Natural killer cell (primary cell): ENCODE results near the gene SDHB. TPM values are rescaled to one million over a fixed set of nuclear protein-coding genes. Genes with fewer than 3 reads are reported as not detected.

Source experiments
- ATAC-seq, 3 donors: fragments of 150-1000 bp in 2 of 3; fragments of 200-7000 bp in 1 of 3; cut with Tn5 transposase; 1 replicate in 1 of 3; 2 replicates in 2 of 3; pipeline ENCODE4 v1.10.0; 2021; ENCODE audit warnings: mild to moderate bottlenecking in 2 of 3, moderate library complexity in 2 of 3
- DNase-seq, 2 donors: peaks; one replicate each; pipeline versions ENCODE4 v3.0.0 to v3.0.0-alpha.2; 2013 to 2021; ENCODE audit warnings: mixed read lengths in 1 of 2
- H3K27ac ChIP-seq: one replicate; pipeline ENCODE4 v1.5.1; 2013; ENCODE audit warnings: mild to moderate bottlenecking, low read length
- H3K27me3 ChIP-seq: one replicate; pipeline ENCODE4 v1.6.1; 2013; ENCODE audit warnings: low read length; ENCODE audit not compliant: control insufficient read depth, insufficient read depth
- H3K36me3 ChIP-seq: one replicate; pipeline ENCODE4 v1.6.1; 2013; ENCODE audit warnings: low read length; ENCODE audit not compliant: control insufficient read depth, insufficient read depth
- H3K4me1 ChIP-seq: one replicate; pipeline ENCODE4 v1.6.1; 2013; ENCODE audit warnings: low read length; ENCODE audit not compliant: control insufficient read depth, insufficient read depth
- H3K4me3 ChIP-seq: one replicate; pipeline ENCODE4 v1.5.1; 2013; ENCODE audit warnings: low read length
- H3K9me3 ChIP-seq: one replicate; pipeline ENCODE4 v1.6.1; 2013; ENCODE audit warnings: low read length; ENCODE audit not compliant: control insufficient read depth, insufficient read depth
- H3K27ac Mint-ChIP-seq, 2 donors: one replicate each; pipeline ENCODE4 v1.8.0; 2022; ENCODE audit warnings: mild to moderate bottlenecking in 2 of 2, mixed read lengths in 2 of 2, moderate library complexity in 1 of 2
- H3K27me3 Mint-ChIP-seq, 2 donors: one replicate each; pipeline ENCODE4 v1.8.0; 2022; ENCODE audit warnings: low read depth in 2 of 2, mixed read lengths in 2 of 2
- H3K36me3 Mint-ChIP-seq: one replicate; pipeline ENCODE4 v1.8.0; 2022; ENCODE audit warnings: mixed read lengths
- H3K4me1 Mint-ChIP-seq, 2 donors: one replicate each; pipeline ENCODE4 v1.8.0; 2022; ENCODE audit warnings: mixed read lengths in 2 of 2
- H3K4me3 Mint-ChIP-seq: one replicate; pipeline ENCODE4 v1.8.0; 2022; ENCODE audit warnings: mild to moderate bottlenecking, moderate library complexity, mixed read lengths
- H3K9me3 Mint-ChIP-seq, 2 donors: one replicate each; pipeline ENCODE4 v1.8.0; 2022; ENCODE audit warnings: mixed read lengths in 2 of 2
- WGBS: methylation state at CpG from one replicate; pipeline ENCODE4 v1.1.7; 2013; ENCODE audit warnings: missing lambda C conversion rate; ENCODE audit not compliant: insufficient coverage; 5-methylcytosine and 5-hydroxymethylcytosine counted together
- intact Hi-C: fragments of 100-400 bp; cut with micrococcal nuclease; formaldehyde crosslinking; loops from one replicate; pipeline ENCODE4 v1.14.2; 2022
- total RNA-seq, 4 donors: library from RNA; stranded (reverse); fragments of 120-200 nt in 1 of 4; gene quantifications; one replicate each; pipeline versions ENCODE4 v1.2.3 to v1.2.4, GENCODE V29; 2013 to 2022
- TF ChIP-seq, protein P1 (sequence below): fragments of 200-600 bp; IDR thresholded peaks from one replicate; pipeline ENCODE4 v1.8.0; 2022; ENCODE audit warnings: antibody characterized with exemption

SDHB gene
- total RNA-seq, 3 donors from 2014 or later (not counting 1 experiment from before 2014, with no cell fraction given), result 56.8 to 62.6 (median 59.5) TPM

DNA sequence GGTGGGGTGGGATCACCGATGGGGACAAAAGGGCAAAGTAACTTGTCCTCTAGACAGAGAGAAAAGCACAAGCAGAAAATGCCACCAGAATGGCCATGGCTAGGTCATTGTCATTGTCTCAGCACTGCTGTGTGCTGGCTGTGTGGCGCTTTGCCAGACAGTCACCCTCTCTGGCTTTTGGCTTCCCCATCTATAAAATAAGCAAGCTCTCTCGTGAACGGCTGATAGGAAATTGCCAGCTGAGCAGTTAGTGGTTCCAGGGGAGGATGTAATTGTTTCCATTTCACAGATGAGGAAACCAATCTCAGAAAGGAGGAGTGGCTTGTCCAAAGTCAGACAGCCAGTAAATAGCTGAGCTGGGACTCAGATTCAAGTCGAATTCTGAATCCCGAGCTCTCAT is 32.9 kb upstream of the SDHB start:
- H3K36me3 ChIP-seq, result no peaks in the 10 kb centered on the region
- Mint-ChIP-seq H3K36me3 (no peaks in the 10 kb centered on the region), H3K27ac (no peak overlapping the region), H3K27me3 (peaks cover 0 to 9% of the 10 kb centered on the region in 2 donors), H3K9me3 (no peaks in the 10 kb centered on the region), H3K4me1 (peaks cover 0 to 5% of the 10 kb centered on the region in 2 donors), H3K4me3 (no peak overlapping the region)
- intact Hi-C loops, result no loop called here
- ATAC-seq (no peak), DNase-seq (no peak)
- H3K27ac ChIP-seq, result no peak overlapping the region
- TF ChIP-seq, protein P1, sequence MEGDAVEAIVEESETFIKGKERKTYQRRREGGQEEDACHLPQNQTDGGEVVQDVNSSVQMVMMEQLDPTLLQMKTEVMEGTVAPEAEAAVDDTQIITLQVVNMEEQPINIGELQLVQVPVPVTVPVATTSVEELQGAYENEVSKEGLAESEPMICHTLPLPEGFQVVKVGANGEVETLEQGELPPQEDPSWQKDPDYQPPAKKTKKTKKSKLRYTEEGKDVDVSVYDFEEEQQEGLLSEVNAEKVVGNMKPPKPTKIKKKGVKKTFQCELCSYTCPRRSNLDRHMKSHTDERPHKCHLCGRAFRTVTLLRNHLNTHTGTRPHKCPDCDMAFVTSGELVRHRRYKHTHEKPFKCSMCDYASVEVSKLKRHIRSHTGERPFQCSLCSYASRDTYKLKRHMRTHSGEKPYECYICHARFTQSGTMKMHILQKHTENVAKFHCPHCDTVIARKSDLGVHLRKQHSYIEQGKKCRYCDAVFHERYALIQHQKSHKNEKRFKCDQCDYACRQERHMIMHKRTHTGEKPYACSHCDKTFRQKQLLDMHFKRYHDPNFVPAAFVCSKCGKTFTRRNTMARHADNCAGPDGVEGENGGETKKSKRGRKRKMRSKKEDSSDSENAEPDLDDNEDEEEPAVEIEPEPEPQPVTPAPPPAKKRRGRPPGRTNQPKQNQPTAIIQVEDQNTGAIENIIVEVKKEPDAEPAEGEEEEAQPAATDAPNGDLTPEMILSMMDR, result no peak
- H3K4me3 ChIP-seq, result no peak overlapping the region
- no peaks in the 10 kb centered on the region for H3K4me1 ChIP-seq
- WGBS, result 76% methylated on average over 6 of the region's 6 CpGs
- H3K27me3 ChIP-seq, result no peaks in the 10 kb centered on the region
- no peaks in the 10 kb centered on the region for H3K9me3 ChIP-seq

DNA sequence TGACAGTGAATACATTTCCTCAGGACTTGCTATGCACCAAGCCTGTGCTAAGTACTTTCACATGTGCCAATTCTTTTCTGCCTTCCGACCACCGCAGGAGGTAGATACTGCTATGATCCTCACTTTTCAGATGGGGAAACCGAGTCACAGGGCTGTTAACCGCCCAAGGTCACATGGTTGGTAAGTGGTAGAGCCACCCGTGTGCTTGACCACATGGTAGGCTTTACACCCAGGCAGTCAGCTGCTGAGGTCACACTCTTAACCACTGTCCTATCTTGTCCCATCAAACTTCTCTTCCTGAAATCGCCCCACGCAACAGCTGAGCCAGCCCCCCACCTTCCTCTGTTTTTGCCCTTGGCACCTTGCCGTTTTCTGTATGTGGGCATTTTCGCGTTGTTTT is 31.0 kb upstream of the SDHB start:
- no peak overlapping the region for H3K4me3 Mint-ChIP-seq
- no peak overlapping the region for H3K27ac Mint-ChIP-seq
- H3K36me3 ChIP-seq, result no peaks in the 10 kb centered on the region
- H3K4me1 ChIP-seq, result no peaks in the 10 kb centered on the region
- no peak for ATAC-seq
- H3K9me3 ChIP-seq, result no peaks in the 10 kb centered on the region
- no peak for DNase-seq
- no peaks in the 10 kb centered on the region for H3K27me3 ChIP-seq
- H3K4me3 ChIP-seq, result no peak overlapping the region
- no peaks in the 10 kb centered on the region for H3K36me3 Mint-ChIP-seq
- H3K4me1 Mint-ChIP-seq, result peaks cover 0 to 5% of the 10 kb centered on the region in 2 donors
- intact Hi-C loops, result no loop called here
- no peak overlapping the region for H3K27ac ChIP-seq
- peaks cover 0 to 5% of the 10 kb centered on the region in 2 donors for H3K27me3 Mint-ChIP-seq
- WGBS, result 52% methylated on average over 10 of the region's 10 CpGs
- TF ChIP-seq, protein P1, result no peak
- no peaks in the 10 kb centered on the region for H3K9me3 Mint-ChIP-seq

GRCh38 chr1:17082761-17083160 is 28.9 kb upstream of the SDHB start:
- Mint-ChIP-seq H3K4me1 (peaks cover 0 to 5% of the 10 kb centered on the region in 2 donors), H3K9me3 (no peaks in the 10 kb centered on the region), H3K27me3 (peaks cover 0 to 4% of the 10 kb centered on the region in 2 donors), H3K36me3 (no peaks in the 10 kb centered on the region), H3K27ac (no peak overlapping the region), H3K4me3 (no peak overlapping the region)
- no peak for DNase-seq
- no peaks in the 10 kb centered on the region for H3K27me3 ChIP-seq
- WGBS, result 88% methylated on average over 3 of the region's 3 CpGs
- TF ChIP-seq, protein P1, result no peak
- no peak overlapping the region for H3K4me3 ChIP-seq
- H3K36me3 ChIP-seq, result no peaks in the 10 kb centered on the region
- intact Hi-C loops, result no loop called here
- H3K4me1 ChIP-seq, result no peaks in the 10 kb centered on the region
- H3K27ac ChIP-seq, result no peak overlapping the region
- no peak for ATAC-seq
- no peaks in the 10 kb centered on the region for H3K9me3 ChIP-seq

DNA sequence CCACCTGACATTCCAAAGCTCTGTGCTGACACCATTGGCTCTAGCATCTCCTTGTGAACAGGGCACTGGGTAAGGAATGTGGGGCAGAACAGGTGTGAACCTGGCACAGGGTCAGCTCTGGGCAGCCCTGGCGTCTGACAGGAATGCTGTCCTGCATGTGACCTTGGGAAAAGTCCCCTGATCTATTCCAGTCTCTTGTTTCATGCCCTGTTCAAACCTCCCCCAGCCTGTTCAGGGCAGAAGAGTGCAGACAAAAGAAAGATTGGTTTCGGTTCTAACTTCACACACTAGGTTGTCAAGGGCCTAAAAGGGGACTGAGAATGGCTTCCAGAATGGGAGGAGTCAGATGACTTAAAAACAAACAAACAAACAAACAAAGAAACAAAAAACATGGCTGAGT is 27.6 kb upstream of the SDHB start:
- WGBS, result 70% methylated on average over 2 of the region's 2 CpGs
- intact Hi-C loops, result no loop called here
- Histone ChIP-seq H3K36me3 (no peaks in the 10 kb centered on the region), H3K4me1 (no peaks in the 10 kb centered on the region), H3K27ac (no peak overlapping the region), H3K27me3 (no peaks in the 10 kb centered on the region), H3K4me3 (no peak overlapping the region), H3K9me3 (no peaks in the 10 kb centered on the region)
- no peak overlapping the region for H3K27ac Mint-ChIP-seq
- no peak for ATAC-seq
- peaks cover 0 to 2% of the 10 kb centered on the region in 2 donors for H3K27me3 Mint-ChIP-seq
- H3K4me3 Mint-ChIP-seq, result no peak overlapping the region
- TF ChIP-seq, protein P1, result no peak
- H3K9me3 Mint-ChIP-seq, result no peaks in the 10 kb centered on the region
- no peaks in the 10 kb centered on the region for H3K36me3 Mint-ChIP-seq
- peaks cover 0 to 5% of the 10 kb centered on the region in 2 donors for H3K4me1 Mint-ChIP-seq
- no peak for DNase-seq
